ENCODE measurements around the gene PNLIPRP2.

DNA sequence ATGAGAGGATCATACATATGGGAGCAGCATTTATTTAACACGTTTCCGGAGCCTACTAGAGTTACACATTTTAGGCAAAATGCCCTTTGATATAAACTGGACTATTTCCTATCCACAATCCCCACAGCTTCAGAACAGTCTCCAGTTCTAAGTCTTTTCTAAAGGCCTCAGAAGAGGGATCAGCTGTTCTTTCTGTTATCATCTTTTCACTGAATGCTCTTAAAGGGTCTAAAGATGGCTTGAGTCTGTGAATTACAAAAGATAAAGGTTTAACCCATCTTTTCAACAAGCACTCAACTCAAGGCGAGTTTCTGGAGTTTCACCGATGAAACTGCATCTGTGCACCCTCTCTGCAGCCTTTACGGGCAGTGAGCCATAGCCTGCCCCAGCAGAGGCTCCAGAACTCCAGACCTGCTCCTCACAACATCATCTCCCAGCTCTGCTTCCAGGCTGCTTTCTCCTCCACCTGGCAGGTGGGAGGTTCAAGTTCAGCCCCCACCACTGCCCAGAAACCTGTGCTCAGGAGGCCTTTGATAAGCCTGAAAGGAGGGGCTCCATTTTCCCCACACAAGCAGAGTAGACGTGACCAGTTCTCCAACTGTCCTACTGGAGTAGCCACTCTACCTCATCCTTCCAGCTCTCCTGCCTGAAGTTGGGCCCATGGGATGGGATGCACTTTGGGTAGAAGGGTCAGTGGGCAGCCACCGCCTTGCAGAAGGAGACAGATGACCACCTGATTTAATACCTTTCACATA is 68.2 kb downstream of the PNLIPRP2 start:
- TF ChIP-seq, protein P1, sequence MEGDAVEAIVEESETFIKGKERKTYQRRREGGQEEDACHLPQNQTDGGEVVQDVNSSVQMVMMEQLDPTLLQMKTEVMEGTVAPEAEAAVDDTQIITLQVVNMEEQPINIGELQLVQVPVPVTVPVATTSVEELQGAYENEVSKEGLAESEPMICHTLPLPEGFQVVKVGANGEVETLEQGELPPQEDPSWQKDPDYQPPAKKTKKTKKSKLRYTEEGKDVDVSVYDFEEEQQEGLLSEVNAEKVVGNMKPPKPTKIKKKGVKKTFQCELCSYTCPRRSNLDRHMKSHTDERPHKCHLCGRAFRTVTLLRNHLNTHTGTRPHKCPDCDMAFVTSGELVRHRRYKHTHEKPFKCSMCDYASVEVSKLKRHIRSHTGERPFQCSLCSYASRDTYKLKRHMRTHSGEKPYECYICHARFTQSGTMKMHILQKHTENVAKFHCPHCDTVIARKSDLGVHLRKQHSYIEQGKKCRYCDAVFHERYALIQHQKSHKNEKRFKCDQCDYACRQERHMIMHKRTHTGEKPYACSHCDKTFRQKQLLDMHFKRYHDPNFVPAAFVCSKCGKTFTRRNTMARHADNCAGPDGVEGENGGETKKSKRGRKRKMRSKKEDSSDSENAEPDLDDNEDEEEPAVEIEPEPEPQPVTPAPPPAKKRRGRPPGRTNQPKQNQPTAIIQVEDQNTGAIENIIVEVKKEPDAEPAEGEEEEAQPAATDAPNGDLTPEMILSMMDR (IDR thresholded peaks at IDR 0.05; ENCODE audit: insufficient read depth, low read length) = no peak
- no peak for TF ChIP-seq POLR2AphosphoS5 (IDR thresholded peaks at IDR 0.05; ENCODE audit: low read depth)
- TF ChIP-seq, protein P2, sequence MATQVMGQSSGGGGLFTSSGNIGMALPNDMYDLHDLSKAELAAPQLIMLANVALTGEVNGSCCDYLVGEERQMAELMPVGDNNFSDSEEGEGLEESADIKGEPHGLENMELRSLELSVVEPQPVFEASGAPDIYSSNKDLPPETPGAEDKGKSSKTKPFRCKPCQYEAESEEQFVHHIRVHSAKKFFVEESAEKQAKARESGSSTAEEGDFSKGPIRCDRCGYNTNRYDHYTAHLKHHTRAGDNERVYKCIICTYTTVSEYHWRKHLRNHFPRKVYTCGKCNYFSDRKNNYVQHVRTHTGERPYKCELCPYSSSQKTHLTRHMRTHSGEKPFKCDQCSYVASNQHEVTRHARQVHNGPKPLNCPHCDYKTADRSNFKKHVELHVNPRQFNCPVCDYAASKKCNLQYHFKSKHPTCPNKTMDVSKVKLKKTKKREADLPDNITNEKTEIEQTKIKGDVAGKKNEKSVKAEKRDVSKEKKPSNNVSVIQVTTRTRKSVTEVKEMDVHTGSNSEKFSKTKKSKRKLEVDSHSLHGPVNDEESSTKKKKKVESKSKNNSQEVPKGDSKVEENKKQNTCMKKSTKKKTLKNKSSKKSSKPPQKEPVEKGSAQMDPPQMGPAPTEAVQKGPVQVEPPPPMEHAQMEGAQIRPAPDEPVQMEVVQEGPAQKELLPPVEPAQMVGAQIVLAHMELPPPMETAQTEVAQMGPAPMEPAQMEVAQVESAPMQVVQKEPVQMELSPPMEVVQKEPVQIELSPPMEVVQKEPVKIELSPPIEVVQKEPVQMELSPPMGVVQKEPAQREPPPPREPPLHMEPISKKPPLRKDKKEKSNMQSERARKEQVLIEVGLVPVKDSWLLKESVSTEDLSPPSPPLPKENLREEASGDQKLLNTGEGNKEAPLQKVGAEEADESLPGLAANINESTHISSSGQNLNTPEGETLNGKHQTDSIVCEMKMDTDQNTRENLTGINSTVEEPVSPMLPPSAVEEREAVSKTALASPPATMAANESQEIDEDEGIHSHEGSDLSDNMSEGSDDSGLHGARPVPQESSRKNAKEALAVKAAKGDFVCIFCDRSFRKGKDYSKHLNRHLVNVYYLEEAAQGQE (IDR thresholded peaks at IDR 0.05; ENCODE audit: insufficient replicate concordance, low read depth) = no peak
- no peak for TF ChIP-seq GABPA (IDR thresholded peaks at IDR 0.05; ENCODE audit: low read depth)
- no peak for TF ChIP-seq SPI1 (IDR thresholded peaks at IDR 0.05; ENCODE audit: borderline replicate concordance, low read depth)

Measured in HL-60 (cell line).